ENCODE results near the gene COMMD9.

Gene COMMD9

GRCh38 chr11:36239636-36240035 lies 49.6 kb downstream of the COMMD9 start:
- H3K9ac ChIP-seq (ENCODE audit: low read depth in 1 of 2, low read length in 2 of 2), result no peak overlapping the region
- no peaks in the 10 kb centered on the region for H3K4me1 ChIP-seq (ENCODE audit: control insufficient read depth in 1 of 2, insufficient read depth in 2 of 2, low read length in 2 of 2)
- H3K36me3 ChIP-seq (ENCODE audit: control insufficient read depth in 1 of 2, insufficient read depth in 2 of 2, low read length in 2 of 2), result no peaks in the 10 kb centered on the region
- no peak overlapping the region for H3K27ac ChIP-seq (ENCODE audit: low read depth, low read length)
- no peaks in the 10 kb centered on the region for H3K27me3 ChIP-seq (ENCODE audit: control insufficient read depth in 1 of 2, insufficient read depth in 2 of 2, low read length in 2 of 2)
- no peak overlapping the region for H3K4me3 ChIP-seq (ENCODE audit: low read depth in 1 of 2, low read length in 2 of 2)
- no peaks in the 10 kb centered on the region for H3K9me3 ChIP-seq (ENCODE audit: control insufficient read depth in 1 of 2, low read length in 2 of 2)

- no peaks in the 10 kb centered on the region for H3K9me3 ChIP-seq (ENCODE audit: control insufficient read depth in 1 of 2, low read length in 2 of 2)
- no peaks in the 10 kb centered on the region for H3K4me1 ChIP-seq (ENCODE audit: control insufficient read depth in 1 of 2, insufficient read depth in 2 of 2, low read length in 2 of 2)
- H3K36me3 ChIP-seq (ENCODE audit: control insufficient read depth in 1 of 2, insufficient read depth in 2 of 2, low read length in 2 of 2), result no peaks in the 10 kb centered on the region
- no peak overlapping the region for H3K4me3 ChIP-seq (ENCODE audit: low read depth in 1 of 2, low read length in 2 of 2)
- H3K27ac ChIP-seq (ENCODE audit: low read depth, low read length), result no peak overlapping the region
- H3K9ac ChIP-seq (ENCODE audit: low read depth in 1 of 2, low read length in 2 of 2), result no peak overlapping the region
- no peaks in the 10 kb centered on the region for H3K27me3 ChIP-seq (ENCODE audit: control insufficient read depth in 1 of 2, insufficient read depth in 2 of 2, low read length in 2 of 2)
These were observed 50.3 kb downstream of the COMMD9 start for GRCh38 chr11:36238881-36239280.

GRCh38 chr11:36238036-36238631 lies 51.1 kb downstream of the COMMD9 start:
- no peak overlapping the region for H3K4me3 ChIP-seq (ENCODE audit: low read depth in 1 of 2, low read length in 2 of 2)
- H3K36me3 ChIP-seq (ENCODE audit: control insufficient read depth in 1 of 2, insufficient read depth in 2 of 2, low read length in 2 of 2), result no peaks in the 10 kb centered on the region
- no peak overlapping the region for H3K27ac ChIP-seq (ENCODE audit: low read depth, low read length)
- no peak overlapping the region for H3K9ac ChIP-seq (ENCODE audit: low read depth in 1 of 2, low read length in 2 of 2)
- H3K4me1 ChIP-seq (ENCODE audit: control insufficient read depth in 1 of 2, insufficient read depth in 2 of 2, low read length in 2 of 2), result no peaks in the 10 kb centered on the region
- H3K9me3 ChIP-seq (ENCODE audit: control insufficient read depth in 1 of 2, low read length in 2 of 2), result no peaks in the 10 kb centered on the region
- no peaks in the 10 kb centered on the region for H3K27me3 ChIP-seq (ENCODE audit: control insufficient read depth in 1 of 2, insufficient read depth in 2 of 2, low read length in 2 of 2)

- no peaks in the 10 kb centered on the region for H3K4me1 ChIP-seq (ENCODE audit: control insufficient read depth in 1 of 2, insufficient read depth in 2 of 2, low read length in 2 of 2)
- no peaks in the 10 kb centered on the region for H3K27me3 ChIP-seq (ENCODE audit: control insufficient read depth in 1 of 2, insufficient read depth in 2 of 2, low read length in 2 of 2)
- no peak overlapping the region for H3K27ac ChIP-seq (ENCODE audit: low read depth, low read length)
- no peaks in the 10 kb centered on the region for H3K36me3 ChIP-seq (ENCODE audit: control insufficient read depth in 1 of 2, insufficient read depth in 2 of 2, low read length in 2 of 2)
- H3K9ac ChIP-seq (ENCODE audit: low read depth in 1 of 2, low read length in 2 of 2), result no peak overlapping the region
- no peak overlapping the region for H3K4me3 ChIP-seq (ENCODE audit: low read depth in 1 of 2, low read length in 2 of 2)
- no peaks in the 10 kb centered on the region for H3K9me3 ChIP-seq (ENCODE audit: control insufficient read depth in 1 of 2, low read length in 2 of 2)
These were observed 51.8 kb downstream of the COMMD9 start for GRCh38 chr11:36237391-36237790.

GRCh38 chr11:36235750-36236149 lies 53.5 kb downstream of the COMMD9 start:
- no peaks in the 10 kb centered on the region for H3K9me3 ChIP-seq (ENCODE audit: control insufficient read depth in 1 of 2, low read length in 2 of 2)
- no peaks in the 10 kb centered on the region for H3K4me1 ChIP-seq (ENCODE audit: control insufficient read depth in 1 of 2, insufficient read depth in 2 of 2, low read length in 2 of 2)
- no peak overlapping the region for H3K4me3 ChIP-seq (ENCODE audit: low read depth in 1 of 2, low read length in 2 of 2)
- H3K36me3 ChIP-seq (ENCODE audit: control insufficient read depth in 1 of 2, insufficient read depth in 2 of 2, low read length in 2 of 2), result no peaks in the 10 kb centered on the region
- no peak overlapping the region for H3K27ac ChIP-seq (ENCODE audit: low read depth, low read length)
- no peaks in the 10 kb centered on the region for H3K27me3 ChIP-seq (ENCODE audit: control insufficient read depth in 1 of 2, insufficient read depth in 2 of 2, low read length in 2 of 2)
- H3K9ac ChIP-seq (ENCODE audit: low read depth in 1 of 2, low read length in 2 of 2), result no peak overlapping the region

- H3K9ac ChIP-seq (ENCODE audit: low read depth in 1 of 2, low read length in 2 of 2), result no peak overlapping the region
- H3K4me3 ChIP-seq (ENCODE audit: low read depth in 1 of 2, low read length in 2 of 2), result no peak overlapping the region
- H3K36me3 ChIP-seq (ENCODE audit: control insufficient read depth in 1 of 2, insufficient read depth in 2 of 2, low read length in 2 of 2), result no peaks in the 10 kb centered on the region
- no peaks in the 10 kb centered on the region for H3K4me1 ChIP-seq (ENCODE audit: control insufficient read depth in 1 of 2, insufficient read depth in 2 of 2, low read length in 2 of 2)
- H3K9me3 ChIP-seq (ENCODE audit: control insufficient read depth in 1 of 2, low read length in 2 of 2), result no peaks in the 10 kb centered on the region
- no peak overlapping the region for H3K27ac ChIP-seq (ENCODE audit: low read depth, low read length)
- no peaks in the 10 kb centered on the region for H3K27me3 ChIP-seq (ENCODE audit: control insufficient read depth in 1 of 2, insufficient read depth in 2 of 2, low read length in 2 of 2)
These were observed 54.4 kb downstream of the COMMD9 start for GRCh38 chr11:36234825-36235224.

- H3K36me3 ChIP-seq (ENCODE audit: control insufficient read depth in 1 of 2, insufficient read depth in 2 of 2, low read length in 2 of 2), result no peaks in the 10 kb centered on the region
- no peaks in the 10 kb centered on the region for H3K27me3 ChIP-seq (ENCODE audit: control insufficient read depth in 1 of 2, insufficient read depth in 2 of 2, low read length in 2 of 2)
- no peaks in the 10 kb centered on the region for H3K4me1 ChIP-seq (ENCODE audit: control insufficient read depth in 1 of 2, insufficient read depth in 2 of 2, low read length in 2 of 2)
- H3K9me3 ChIP-seq (ENCODE audit: control insufficient read depth in 1 of 2, low read length in 2 of 2), result no peaks in the 10 kb centered on the region
- no peak overlapping the region for H3K9ac ChIP-seq (ENCODE audit: low read depth in 1 of 2, low read length in 2 of 2)
- no peak overlapping the region for H3K4me3 ChIP-seq (ENCODE audit: low read depth in 1 of 2, low read length in 2 of 2)
- H3K27ac ChIP-seq (ENCODE audit: low read depth, low read length), result no peak overlapping the region
These were observed 56.0 kb downstream of the COMMD9 start for GRCh38 chr11:36233204-36233603.

- no peak overlapping the region for H3K4me3 ChIP-seq (ENCODE audit: low read depth in 1 of 2, low read length in 2 of 2)
- H3K36me3 ChIP-seq (ENCODE audit: control insufficient read depth in 1 of 2, insufficient read depth in 2 of 2, low read length in 2 of 2), result no peaks in the 10 kb centered on the region
- no peaks in the 10 kb centered on the region for H3K27me3 ChIP-seq (ENCODE audit: control insufficient read depth in 1 of 2, insufficient read depth in 2 of 2, low read length in 2 of 2)
- H3K27ac ChIP-seq (ENCODE audit: low read depth, low read length), result no peak overlapping the region
- H3K9me3 ChIP-seq (ENCODE audit: control insufficient read depth in 1 of 2, low read length in 2 of 2), result no peaks in the 10 kb centered on the region
- no peak overlapping the region for H3K9ac ChIP-seq (ENCODE audit: low read depth in 1 of 2, low read length in 2 of 2)
- no peaks in the 10 kb centered on the region for H3K4me1 ChIP-seq (ENCODE audit: control insufficient read depth in 1 of 2, insufficient read depth in 2 of 2, low read length in 2 of 2)
These were observed 58.2 kb downstream of the COMMD9 start for GRCh38 chr11:36230779-36231699.

- Histone ChIP-seq H3K27me3 (ENCODE audit: control insufficient read depth in 1 of 2, insufficient read depth in 2 of 2, low read length in 2 of 2) (no peaks in the 10 kb centered on the region), H3K9ac (ENCODE audit: low read depth in 1 of 2, low read length in 2 of 2) (no peak overlapping the region), H3K36me3 (ENCODE audit: control insufficient read depth in 1 of 2, insufficient read depth in 2 of 2, low read length in 2 of 2) (no peaks in the 10 kb centered on the region), H3K4me1 (ENCODE audit: control insufficient read depth in 1 of 2, insufficient read depth in 2 of 2, low read length in 2 of 2) (no peaks in the 10 kb centered on the region), H3K27ac (ENCODE audit: low read depth, low read length) (no peak overlapping the region), H3K9me3 (ENCODE audit: control insufficient read depth in 1 of 2, low read length in 2 of 2) (no peaks in the 10 kb centered on the region), H3K4me3 (ENCODE audit: low read depth in 1 of 2, low read length in 2 of 2) (no peak overlapping the region)
These were observed 60.0 kb downstream of the COMMD9 start for GRCh38 chr11:36229091-36229705.

GRCh38 chr11:36228689-36229088 lies 60.5 kb downstream of the COMMD9 start:
- Histone ChIP-seq H3K27ac (ENCODE audit: low read depth, low read length) (no peak overlapping the region), H3K27me3 (ENCODE audit: control insufficient read depth in 1 of 2, insufficient read depth in 2 of 2, low read length in 2 of 2) (no peaks in the 10 kb centered on the region), H3K9me3 (ENCODE audit: control insufficient read depth in 1 of 2, low read length in 2 of 2) (no peaks in the 10 kb centered on the region), H3K4me3 (ENCODE audit: low read depth in 1 of 2, low read length in 2 of 2) (no peak overlapping the region), H3K36me3 (ENCODE audit: control insufficient read depth in 1 of 2, insufficient read depth in 2 of 2, low read length in 2 of 2) (no peaks in the 10 kb centered on the region), H3K9ac (ENCODE audit: low read depth in 1 of 2, low read length in 2 of 2) (no peak overlapping the region), H3K4me1 (ENCODE audit: control insufficient read depth in 1 of 2, insufficient read depth in 2 of 2, low read length in 2 of 2) (no peaks in the 10 kb centered on the region)
